GM06990 (cell line): ENCODE results near the gene CCDC106.

ENCODE experiments used
- DNase-seq: peaks from one replicate; pipeline ENCODE4 v3.0.0-alpha.2; 2011; ENCODE audit not compliant: insufficient read length; ENCODE audit errors: extremely low read depth
- H3K27me3 ChIP-seq: replicated peaks from 2 replicates; pipeline ENCODE4 v1.6.0; 2011; ENCODE audit warnings: low read length; ENCODE audit not compliant: control insufficient read depth, insufficient read depth
- H3K36me3 ChIP-seq: 2 replicates; pipeline ENCODE4 v1.5.1; 2011; ENCODE audit warnings: low read length; ENCODE audit not compliant: control insufficient read depth, insufficient read depth
- H3K4me3 ChIP-seq: replicated peaks from 2 replicates; pipeline ENCODE4 v1.5.1; 2011; ENCODE audit warnings: low read depth, mild to moderate bottlenecking, control low read depth, low read length
- TF ChIP-seq, protein P1 (sequence below): IDR thresholded peaks from 2 replicates; pipeline ENCODE4 v1.5.1; 2011; ENCODE audit warnings: low read length, control low read depth, mild to moderate bottlenecking, inconsistent platforms; ENCODE audit not compliant: insufficient read depth, poor library complexity, severe bottlenecking

The CCDC106 gene

DNA sequence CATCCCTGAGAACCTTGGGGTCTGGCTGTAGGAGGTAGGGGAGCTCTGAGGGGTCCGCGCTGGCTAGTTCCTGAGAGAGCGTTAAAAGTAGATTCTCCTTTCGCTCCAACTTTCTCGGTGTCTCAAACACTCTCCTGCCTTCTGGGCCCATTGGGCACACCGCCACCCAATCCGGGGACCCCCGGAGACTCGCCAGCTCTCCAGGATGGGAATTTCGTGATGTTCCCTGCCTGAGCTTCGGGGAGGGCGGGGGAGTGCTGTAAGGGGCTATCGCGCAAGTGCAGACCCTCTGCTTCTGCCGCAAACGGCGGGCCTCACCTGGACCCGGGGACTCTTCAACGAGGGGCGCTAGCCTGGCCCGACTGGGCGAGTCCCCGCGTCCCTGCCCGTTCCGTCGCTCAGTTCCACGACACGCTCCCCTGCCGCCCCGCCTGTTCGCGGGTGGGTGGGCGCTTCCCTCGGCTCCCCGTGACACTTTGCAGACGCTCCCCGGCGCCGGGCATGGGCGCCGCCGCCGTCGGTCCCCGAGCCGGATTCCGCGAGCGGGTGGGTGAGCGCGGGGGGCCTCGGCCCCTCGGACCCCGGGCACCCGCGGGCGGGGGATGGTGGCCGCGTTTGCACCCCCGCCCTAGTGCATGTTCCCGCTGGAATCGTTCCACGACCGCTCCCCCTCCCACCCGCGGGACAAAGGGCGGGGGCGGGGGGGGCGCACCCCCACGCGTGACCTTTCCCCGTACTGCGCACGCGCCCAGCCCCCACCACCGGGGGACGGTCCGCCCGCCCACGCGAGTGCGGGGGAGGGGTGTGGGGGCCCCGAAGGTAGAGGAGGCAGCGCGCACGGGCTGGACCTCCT, at the start of gene CCDC106:
CCDC106 (plus strand) TSS at position 481 of the 853 bp plus-strand sequence. CDS start 835 bp downstream, outside the sequence.
- H3K27me3 ChIP-seq, result no peaks in the 10 kb centered on the region
- peak; percentile 85 for DNase-seq
- H3K36me3 ChIP-seq, result peaks cover 15% of the 10 kb centered on the region
- peak within 1 kb of the TSS; percentile 83 for H3K4me3 ChIP-seq
- TF ChIP-seq, protein P1, sequence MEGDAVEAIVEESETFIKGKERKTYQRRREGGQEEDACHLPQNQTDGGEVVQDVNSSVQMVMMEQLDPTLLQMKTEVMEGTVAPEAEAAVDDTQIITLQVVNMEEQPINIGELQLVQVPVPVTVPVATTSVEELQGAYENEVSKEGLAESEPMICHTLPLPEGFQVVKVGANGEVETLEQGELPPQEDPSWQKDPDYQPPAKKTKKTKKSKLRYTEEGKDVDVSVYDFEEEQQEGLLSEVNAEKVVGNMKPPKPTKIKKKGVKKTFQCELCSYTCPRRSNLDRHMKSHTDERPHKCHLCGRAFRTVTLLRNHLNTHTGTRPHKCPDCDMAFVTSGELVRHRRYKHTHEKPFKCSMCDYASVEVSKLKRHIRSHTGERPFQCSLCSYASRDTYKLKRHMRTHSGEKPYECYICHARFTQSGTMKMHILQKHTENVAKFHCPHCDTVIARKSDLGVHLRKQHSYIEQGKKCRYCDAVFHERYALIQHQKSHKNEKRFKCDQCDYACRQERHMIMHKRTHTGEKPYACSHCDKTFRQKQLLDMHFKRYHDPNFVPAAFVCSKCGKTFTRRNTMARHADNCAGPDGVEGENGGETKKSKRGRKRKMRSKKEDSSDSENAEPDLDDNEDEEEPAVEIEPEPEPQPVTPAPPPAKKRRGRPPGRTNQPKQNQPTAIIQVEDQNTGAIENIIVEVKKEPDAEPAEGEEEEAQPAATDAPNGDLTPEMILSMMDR, result no peak

DNA sequence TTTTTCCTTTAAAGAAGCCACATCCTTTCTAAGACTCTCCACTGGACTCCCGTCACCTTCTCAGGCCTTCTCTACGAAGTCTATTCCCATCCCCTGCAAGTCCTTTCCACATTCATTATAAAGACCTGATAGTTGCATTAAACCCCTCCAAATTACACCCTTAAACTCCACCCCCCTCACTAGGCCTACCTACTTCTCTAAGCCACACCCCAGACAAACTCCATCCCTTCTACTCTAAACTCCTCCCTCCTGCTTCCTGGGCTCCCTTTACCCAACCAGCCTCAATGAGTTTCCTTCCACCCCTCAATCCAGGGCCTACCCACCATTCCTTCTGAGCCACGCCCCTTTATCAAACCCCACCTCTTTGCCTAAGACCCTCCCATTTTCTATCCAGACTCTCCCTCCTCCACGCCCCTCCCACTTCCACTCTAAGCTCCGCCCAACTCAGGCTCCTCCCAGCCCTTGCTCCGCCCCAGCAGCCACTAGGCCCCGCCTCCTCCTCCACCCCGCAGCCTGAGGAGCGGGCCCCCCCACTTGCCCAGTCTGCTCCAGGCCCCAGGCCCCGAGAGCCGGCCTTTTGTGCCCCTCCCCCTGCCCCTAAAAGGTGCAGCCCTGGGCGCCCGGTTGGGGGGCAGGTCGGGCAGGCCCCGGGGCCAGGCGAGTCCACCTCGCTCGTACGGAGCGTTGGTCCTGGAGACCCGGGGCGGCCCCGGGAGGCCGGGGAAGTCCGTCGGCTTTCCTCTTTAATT, 49.1 kb upstream of the CCDC106 start:
- Histone ChIP-seq H3K27me3 (no peaks in the 10 kb centered on the region), H3K36me3 (peaks cover 12% of the 10 kb centered on the region), H3K4me3 (peak overlapping the region; percentile 87)
- peak; percentile 93 for DNase-seq
- TF ChIP-seq, protein P1, result no peak

DNA sequence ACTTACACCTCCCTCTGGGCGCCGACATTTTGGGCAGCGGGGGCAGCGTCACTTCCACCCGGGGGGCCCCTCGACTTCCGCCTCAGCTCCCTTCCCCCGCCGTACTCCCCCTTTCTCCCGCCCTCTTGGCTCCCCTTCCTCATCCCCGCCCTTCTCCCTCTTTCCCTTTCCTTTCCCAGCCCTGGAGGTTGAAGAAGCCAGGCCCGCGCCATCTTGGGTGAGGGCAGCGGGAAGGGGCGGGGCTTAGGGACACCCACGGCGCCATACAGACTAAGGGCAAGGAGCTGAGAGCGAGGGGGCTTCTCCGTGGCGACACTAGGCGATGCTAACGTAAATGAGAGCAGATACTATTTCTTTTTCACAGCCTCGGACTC, 48.6 kb upstream of the CCDC106 start, which contains the start of gene FIZ1:
FIZ1 (minus strand) TSS at position 50 of the 374 bp plus-strand sequence. CDS start 1,652 bp downstream, outside the sequence.
- Histone ChIP-seq H3K27me3 (no peaks in the 10 kb centered on the region), H3K4me3 (peak within 1 kb of the TSS; percentile 87), H3K36me3 (peaks cover 12% of the 10 kb centered on the region)
- TF ChIP-seq, protein P1, result no peak
- peak; percentile 97 for DNase-seq

DNA sequence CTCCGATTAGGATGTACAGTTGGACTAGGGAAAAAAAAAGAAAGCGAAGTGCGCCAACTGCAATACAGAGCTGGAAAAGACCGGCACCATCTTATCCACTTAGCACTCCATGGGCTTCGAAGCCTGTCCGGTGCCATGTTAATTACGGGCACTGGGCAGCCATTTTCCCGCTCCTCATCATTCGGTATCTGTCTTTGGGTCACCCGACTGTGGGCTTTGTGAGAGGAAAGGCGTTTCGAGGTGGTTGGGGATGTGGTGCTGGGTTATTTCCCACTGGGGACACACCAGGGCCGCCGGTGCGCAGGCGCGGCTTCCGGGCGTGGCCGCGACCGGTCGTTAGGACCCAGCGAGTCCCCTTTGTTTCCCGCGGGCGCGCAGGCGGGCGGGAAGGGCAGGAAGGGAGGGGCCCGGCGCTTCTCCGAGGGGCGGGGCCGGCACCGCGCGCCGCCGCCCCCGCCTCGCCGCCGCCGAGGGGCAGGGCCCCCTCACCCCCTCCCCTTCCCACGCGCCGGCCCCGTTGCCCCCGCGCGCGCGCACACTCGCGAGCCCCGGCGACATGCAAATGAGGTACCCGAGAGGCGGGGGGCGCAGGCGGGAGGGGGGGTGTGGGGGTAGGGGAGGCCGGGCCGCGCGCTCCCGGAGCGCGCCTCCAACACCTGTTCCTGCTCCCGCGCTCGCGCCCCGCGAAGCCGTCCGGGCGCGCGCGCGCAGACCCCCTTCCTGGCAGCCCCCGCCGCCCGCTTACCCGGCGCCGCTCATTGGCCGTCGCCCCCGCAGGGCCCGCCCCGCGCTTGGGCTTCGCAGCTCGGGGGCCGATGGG, 48.0 kb upstream of the CCDC106 start, which contains the start of gene ZNF524:
ZNF524 (plus strand) TSS at position 447 of the 820 bp plus-strand sequence. CDS start 1,825 bp downstream, outside the sequence.
- Histone ChIP-seq H3K36me3 (peaks cover 11% of the 10 kb centered on the region), H3K4me3 (peak within 1 kb of the TSS; percentile 87), H3K27me3 (no peaks in the 10 kb centered on the region)
- TF ChIP-seq, protein P1, result no peak
- peak; percentile 95 for DNase-seq

DNA sequence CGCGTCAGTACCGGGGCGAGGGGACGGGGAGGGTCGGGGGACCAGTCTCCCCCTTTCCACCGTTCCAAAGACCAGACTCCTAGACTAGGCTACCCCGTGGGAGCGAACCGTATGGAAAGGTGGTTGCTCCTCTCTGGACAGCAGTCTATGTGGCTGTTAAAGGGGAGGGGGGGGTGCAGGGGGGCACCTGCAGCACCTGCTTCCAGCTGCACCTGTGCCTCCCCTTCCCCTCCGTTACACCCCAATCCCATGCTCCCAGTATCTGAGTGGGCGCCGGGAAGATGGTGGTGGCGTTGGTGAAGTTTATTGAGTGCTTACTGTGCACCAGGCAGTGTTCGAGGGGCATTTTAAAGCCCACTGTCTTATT, 47.4 kb upstream of the CCDC106 start:
- no peak for DNase-seq
- TF ChIP-seq, protein P1, result no peak
- H3K36me3 ChIP-seq, result peaks cover 10% of the 10 kb centered on the region
- H3K4me3 ChIP-seq, result peak overlapping the region; percentile 87
- no peaks in the 10 kb centered on the region for H3K27me3 ChIP-seq
